ENCODE data around the gene FEZF2. TPM values are rescaled to one million over a fixed set of nuclear protein-coding genes. Genes with fewer than 3 reads are reported as not detected.

Gene FEZF2
- total RNA-seq, 1 donor from 2014 or later, result not detected

DNA sequence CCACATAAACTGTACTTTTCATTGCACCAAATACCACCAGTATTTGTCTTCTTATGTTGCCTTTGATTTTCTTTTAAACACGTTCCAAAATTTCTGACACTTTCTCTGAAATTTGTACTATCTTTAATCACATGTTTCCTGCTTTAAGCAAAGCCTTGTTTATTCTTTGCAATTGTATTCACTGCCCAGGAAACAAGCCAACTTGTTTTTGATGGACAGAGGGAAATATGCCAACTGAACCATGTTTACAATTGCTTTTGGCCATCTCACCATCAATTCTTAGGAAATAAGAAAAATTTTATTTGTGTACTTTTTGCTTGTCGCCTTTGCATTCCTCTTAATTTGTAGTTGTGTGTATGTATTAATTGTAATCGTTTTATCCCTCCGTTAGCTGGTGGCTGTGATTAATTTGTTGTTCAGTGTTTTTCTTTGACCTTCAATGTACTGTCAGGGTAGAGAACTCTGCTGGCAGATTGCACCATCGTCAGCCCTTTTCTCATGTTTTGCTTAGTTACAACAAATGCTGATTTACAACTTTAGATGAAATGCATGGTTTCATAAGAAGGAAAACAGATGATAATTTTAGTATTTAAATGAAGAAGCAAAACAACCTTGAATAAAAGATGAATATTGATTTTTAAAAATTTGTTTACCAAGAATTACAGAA, 19.4 kb upstream of the FEZF2 start:
- Histone ChIP-seq H3K9me3 (replicated peaks) (no peaks in the 10 kb centered on the region), H3K36me3 (no peaks in the 10 kb centered on the region), H3K27me3 (ENCODE audit: low read depth) (peaks cover 48% of the 10 kb centered on the region), H3K27ac (replicated peaks) (no peak overlapping the region), H3K4me1 (no peaks in the 10 kb centered on the region), H3K4me3 (no peak overlapping the region)
- no peak for TF ChIP-seq CTCF (IDR thresholded peaks at IDR 0.05; ENCODE audit: borderline replicate concordance)
- intact Hi-C loops (cut with micrococcal nuclease), result no loop called here
- no peak for DNase-seq

DNA sequence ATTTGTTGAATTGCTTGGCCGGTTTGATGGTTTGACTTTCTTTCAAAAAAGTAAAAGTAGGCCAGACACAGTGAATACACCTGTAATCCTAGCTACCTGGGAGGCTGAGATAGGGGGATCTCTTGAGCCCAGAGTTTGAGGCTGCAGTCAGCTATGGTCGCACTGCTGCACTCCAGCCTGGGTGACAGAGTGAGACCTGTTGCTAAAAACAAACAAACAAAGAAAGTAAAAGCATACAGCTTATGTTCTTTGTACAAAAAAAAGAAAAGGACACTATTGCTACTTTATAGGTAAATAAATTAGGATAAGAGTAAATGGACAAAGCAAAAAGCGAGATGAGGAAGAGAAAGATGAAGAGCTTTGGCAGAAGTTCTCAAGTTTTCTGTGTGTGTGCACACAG, 13.9 kb upstream of the FEZF2 start:
- Histone ChIP-seq H3K4me1 (no peaks in the 10 kb centered on the region), H3K9me3 (replicated peaks) (no peaks in the 10 kb centered on the region), H3K4me3 (no peak overlapping the region), H3K27me3 (ENCODE audit: low read depth) (peaks cover 90% of the 10 kb centered on the region), H3K27ac (replicated peaks) (no peak overlapping the region), H3K36me3 (no peaks in the 10 kb centered on the region)
- TF ChIP-seq CTCF (IDR thresholded peaks at IDR 0.05; ENCODE audit: borderline replicate concordance), result no peak
- DNase-seq, result no peak
- intact Hi-C loops (cut with micrococcal nuclease), result no loop called here

- no peak overlapping the region for H3K27ac ChIP-seq (replicated peaks)
- H3K9me3 ChIP-seq (replicated peaks), result no peaks in the 10 kb centered on the region
- H3K36me3 ChIP-seq, result no peaks in the 10 kb centered on the region
- no peak for DNase-seq
- H3K4me3 ChIP-seq, result no peak overlapping the region
- peaks cover 11% of the 10 kb centered on the region for H3K4me1 ChIP-seq
- peaks cover 98% of the 10 kb centered on the region for H3K27me3 ChIP-seq (ENCODE audit: low read depth)
- intact Hi-C loops (cut with micrococcal nuclease), result no loop called here
- TF ChIP-seq CTCF (IDR thresholded peaks at IDR 0.05; ENCODE audit: borderline replicate concordance), result no peak
Measured at GRCh38 chr3:62379321-62379798, 6.0 kb upstream of the FEZF2 start.

DNA sequence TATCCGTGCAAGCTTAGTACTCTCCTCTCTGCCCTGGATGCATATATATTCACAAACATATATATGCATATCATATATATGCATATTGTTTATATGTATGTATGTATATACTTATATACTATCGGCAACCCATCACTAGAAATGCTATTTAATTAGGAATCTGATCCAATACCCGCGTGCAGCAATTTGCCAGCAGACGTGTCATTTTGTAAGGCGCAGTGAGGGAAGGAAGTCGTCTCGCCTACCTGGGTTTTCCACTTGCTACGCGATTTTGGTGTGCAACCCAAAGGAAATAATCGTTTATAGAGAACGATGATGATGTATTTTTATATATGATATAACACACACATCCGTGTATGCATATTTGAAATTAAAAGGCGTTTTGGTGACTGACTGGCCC, 5.6 kb upstream of the FEZF2 start:
- no peak for TF ChIP-seq CTCF (IDR thresholded peaks at IDR 0.05; ENCODE audit: borderline replicate concordance)
- no peak for DNase-seq
- no peaks in the 10 kb centered on the region for H3K36me3 ChIP-seq
- intact Hi-C loops (cut with micrococcal nuclease), result no loop called here
- H3K4me1 ChIP-seq, result peaks cover 16% of the 10 kb centered on the region
- H3K9me3 ChIP-seq (replicated peaks), result no peaks in the 10 kb centered on the region
- peak overlapping the region; percentile 7 for H3K4me3 ChIP-seq
- H3K27me3 ChIP-seq (ENCODE audit: low read depth), result peaks cover 99% of the 10 kb centered on the region
- H3K27ac ChIP-seq (replicated peaks), result no peak overlapping the region

- intact Hi-C loops (cut with micrococcal nuclease), result no loop called here
- Histone ChIP-seq H3K9me3 (replicated peaks) (no peaks in the 10 kb centered on the region), H3K36me3 (no peaks in the 10 kb centered on the region), H3K4me3 (peak overlapping the region; percentile 7), H3K4me1 (peaks cover 21% of the 10 kb centered on the region), H3K27ac (replicated peaks) (no peak overlapping the region), H3K27me3 (ENCODE audit: low read depth) (peaks cover 100% of the 10 kb centered on the region)
- no peak for TF ChIP-seq CTCF (IDR thresholded peaks at IDR 0.05; ENCODE audit: borderline replicate concordance)
- no peak for DNase-seq
Measured at GRCh38 chr3:62378311-62378789, 5.0 kb upstream of the FEZF2 start.
